Measurements from ENCODE around the gene DKK2.

The DKK2 gene

GRCh38 chr4:107035819-107036583 lies at the start of gene DKK2:
Gene DKK2 (minus strand): TSS chr4:107036313. CDS start chr4:107035591, 722 bp downstream.
- DNase-seq = no peak

GRCh38 chr4:107077192-107077591 lies 41.1 kb upstream of the DKK2 start:
- DNase-seq = no peak

GRCh38 chr4:107072836-107073736 lies 37.0 kb upstream of the DKK2 start:
- DNase-seq = no peak

- no peak for DNase-seq
Observed at GRCh38 chr4:107071108-107071507, 35.0 kb upstream of the DKK2 start.

- DNase-seq = no peak
Observed at GRCh38 chr4:107069049-107069448, 32.9 kb upstream of the DKK2 start.

- DNase-seq = no peak
Observed at GRCh38 chr4:107068116-107068515, 32.0 kb upstream of the DKK2 start.

GRCh38 chr4:107066621-107067020 lies 30.5 kb upstream of the DKK2 start:
- no peak for DNase-seq

- no peak for DNase-seq
Observed at GRCh38 chr4:107065201-107065600, 29.1 kb upstream of the DKK2 start.

- no peak for DNase-seq
Observed at GRCh38 chr4:107060388-107060787, 24.3 kb upstream of the DKK2 start.

- DNase-seq = no peak
Observed at GRCh38 chr4:107058828-107059227, 22.7 kb upstream of the DKK2 start.

- no peak for DNase-seq
Observed at GRCh38 chr4:107050525-107051135, 14.5 kb upstream of the DKK2 start.

- DNase-seq = no peak
Observed at GRCh38 chr4:107046261-107046660, 10.1 kb upstream of the DKK2 start.

- no peak for DNase-seq
Observed at GRCh38 chr4:107044170-107044569, 8.1 kb upstream of the DKK2 start.

GRCh38 chr4:107037199-107037584 lies 1.1 kb upstream of the DKK2 start:
- DNase-seq = no peak

GRCh38 chr4:107036584-107037198 lies 578 bp upstream of the DKK2 start:
- no peak for DNase-seq

- DNase-seq = no peak
Observed at GRCh38 chr4:107034996-107035818, 906 bp downstream of the DKK2 start.

GRCh38 chr4:107034091-107034995 lies 1.8 kb downstream of the DKK2 start:
- DNase-seq = no peak

- DNase-seq = no peak
Observed at GRCh38 chr4:107027379-107027778, 8.7 kb downstream of the DKK2 start.

GRCh38 chr4:107018344-107018735 lies 17.8 kb downstream of the DKK2 start:
- no peak for DNase-seq

GRCh38 chr4:107017443-107018343 lies 18.4 kb downstream of the DKK2 start:
- DNase-seq = no peak

All from activated T-cell treated with anti-CD3 and anti-CD28 coated beads for 4 hours (primary cell).